Esophagus squamous epithelium (tissue), 5 donors: ENCODE data around the gene FILIP1L. TPM values are rescaled to one million over a fixed set of nuclear protein-coding genes. Genes with fewer than 3 reads are reported as not detected.

Experiments
- DNase-seq: peaks from one replicate; lab custom pipeline; 2025; lab: John Stamatoyannopoulos, UW
- H3K27ac ChIP-seq, 4 donors: fragments of 200-600 bp; sonication (generic); one replicate each; pipeline ENCODE4 v1.5.1; 2016 to 2019; ENCODE audit warnings: mild to moderate bottlenecking in 1 of 4
- H3K27me3 ChIP-seq, 4 donors: fragments of 200-600 bp; sonication (generic); 1 replicate in 3 of 4; 2 replicates in 1 of 4; pipeline versions ENCODE4 v1.5.1 to v1.6.0; 2017 to 2021; ENCODE audit warnings: antibody characterized with exemption in 1 of 4
- H3K36me3 ChIP-seq, 3 donors: fragments of 200-600 bp; sonication (generic); one replicate each; pipeline ENCODE4 v1.5.1; 2016 to 2019
- H3K4me1 ChIP-seq, 3 donors: fragments of 200-600 bp; sonication (generic); one replicate each; pipeline ENCODE4 v1.5.1; 2017 to 2019
- H3K4me3 ChIP-seq, 4 donors: fragments of 200-600 bp; sonication (generic); 1 replicate in 3 of 4; 2 replicates in 1 of 4; pipeline ENCODE4 v1.5.1; 2016 to 2019; ENCODE audit warnings: mild to moderate bottlenecking in 2 of 4, moderate library complexity in 1 of 4
- H3K9me3 ChIP-seq, 3 donors: fragments of 200-600 bp; sonication (generic); one replicate each; pipeline ENCODE4 v1.5.1; 2016 to 2019
- POLR2A ChIP-seq, 4 donors: fragments of 450-650 bp; IDR thresholded peaks; one replicate each; pipeline ENCODE4 v1.6.1; 2017; ENCODE audit warnings: antibody characterized with exemption in 4 of 4, mild to moderate bottlenecking in 4 of 4, moderate library complexity in 3 of 4
- WGBS, 2 donors: methylation state at CpG; one replicate each; pipeline ENCODE4 v1.1.5; 2018; 5-methylcytosine and 5-hydroxymethylcytosine counted together
- intact Hi-C: fragments of 100-400 bp; cut with DNase I; formaldehyde crosslinking; loops from one replicate; pipeline ENCODE4 v1.15.0; 2022
- total RNA-seq, 4 donors: library from RNA; depleted of rRNA; stranded (reverse); fragments of >200 nt; gene quantifications; one replicate each; pipeline ENCODE4 v1.1.0, GENCODE V29; 2016
- TF ChIP-seq, protein P1 (sequence below), 6 experiments: fragments of 450-650 bp in 4 of 6; fragments of 200-600 bp in 2 of 6; sonication (generic) in 2 of 6; IDR thresholded peaks; one replicate each; pipeline ENCODE4 v1.5.1; 2016 to 2019; ENCODE audit warnings: antibody characterized with exemption in 6 of 6, mild to moderate bottlenecking in 4 of 6, moderate library complexity in 4 of 6
- donor health status: DM: yes; HTN: yes; CAD: no.

FILIP1L gene
- total RNA-seq, 4 donors from 2014 or later: 2.5 to 23.5 (median 10.7) TPM

DNA sequence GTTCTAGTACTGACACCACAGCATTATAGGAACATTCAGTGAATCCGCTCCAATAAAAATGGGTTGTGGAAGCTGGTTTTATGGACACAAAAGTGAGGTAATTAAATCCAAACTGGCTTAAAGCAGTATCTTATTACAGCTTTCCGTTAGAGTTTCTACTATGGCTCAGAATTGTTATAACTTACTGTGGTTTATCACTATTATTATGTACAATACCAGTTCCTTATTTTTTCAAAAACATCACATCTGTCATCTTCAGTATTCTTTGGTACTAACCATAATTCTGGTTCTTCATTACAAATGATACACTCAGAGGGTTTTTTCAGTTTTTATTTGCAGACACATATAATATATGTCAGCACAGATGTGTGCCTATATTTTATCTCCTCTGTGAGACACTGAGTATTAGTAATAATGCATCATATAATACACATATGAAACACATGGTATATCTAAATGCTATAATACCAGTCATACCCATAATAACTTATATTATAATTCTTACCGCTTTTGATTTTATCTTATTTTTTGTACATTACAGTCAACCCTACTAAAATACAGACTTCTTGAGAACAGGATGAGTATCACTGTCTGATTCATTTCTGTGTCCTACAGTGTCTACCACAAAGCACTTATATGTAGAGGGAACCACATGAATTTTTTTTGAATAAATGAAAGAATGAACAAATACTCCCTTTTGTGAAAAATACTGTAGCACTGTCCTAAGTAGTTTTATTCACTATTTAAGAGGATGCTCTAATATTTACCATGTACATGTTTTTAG is 257.7 kb downstream of the FILIP1L start:
- H3K27ac ChIP-seq: peak overlapping the region in 2 of 4 donors; percentile 22 to 68
- intact Hi-C loops: no loop called here
- WGBS, 2 donors: 81 to 84% methylated on average over 3 of the region's 3 CpGs
- no peaks in the 10 kb centered on the region for H3K9me3 ChIP-seq
- no peak for DNase-seq
- no peaks in the 10 kb centered on the region for H3K36me3 ChIP-seq
- no peak overlapping the region for H3K4me3 ChIP-seq
- peaks cover 0 to 20% (median 3%) of the 10 kb centered on the region in 3 donors for H3K4me1 ChIP-seq
- H3K27me3 ChIP-seq: no peaks in the 10 kb centered on the region
- TF ChIP-seq POLR2A (IDR thresholded peaks at IDR 0.05): no peak
- TF ChIP-seq, protein P1, sequence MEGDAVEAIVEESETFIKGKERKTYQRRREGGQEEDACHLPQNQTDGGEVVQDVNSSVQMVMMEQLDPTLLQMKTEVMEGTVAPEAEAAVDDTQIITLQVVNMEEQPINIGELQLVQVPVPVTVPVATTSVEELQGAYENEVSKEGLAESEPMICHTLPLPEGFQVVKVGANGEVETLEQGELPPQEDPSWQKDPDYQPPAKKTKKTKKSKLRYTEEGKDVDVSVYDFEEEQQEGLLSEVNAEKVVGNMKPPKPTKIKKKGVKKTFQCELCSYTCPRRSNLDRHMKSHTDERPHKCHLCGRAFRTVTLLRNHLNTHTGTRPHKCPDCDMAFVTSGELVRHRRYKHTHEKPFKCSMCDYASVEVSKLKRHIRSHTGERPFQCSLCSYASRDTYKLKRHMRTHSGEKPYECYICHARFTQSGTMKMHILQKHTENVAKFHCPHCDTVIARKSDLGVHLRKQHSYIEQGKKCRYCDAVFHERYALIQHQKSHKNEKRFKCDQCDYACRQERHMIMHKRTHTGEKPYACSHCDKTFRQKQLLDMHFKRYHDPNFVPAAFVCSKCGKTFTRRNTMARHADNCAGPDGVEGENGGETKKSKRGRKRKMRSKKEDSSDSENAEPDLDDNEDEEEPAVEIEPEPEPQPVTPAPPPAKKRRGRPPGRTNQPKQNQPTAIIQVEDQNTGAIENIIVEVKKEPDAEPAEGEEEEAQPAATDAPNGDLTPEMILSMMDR (IDR thresholded peaks at IDR 0.05): no peak

DNA sequence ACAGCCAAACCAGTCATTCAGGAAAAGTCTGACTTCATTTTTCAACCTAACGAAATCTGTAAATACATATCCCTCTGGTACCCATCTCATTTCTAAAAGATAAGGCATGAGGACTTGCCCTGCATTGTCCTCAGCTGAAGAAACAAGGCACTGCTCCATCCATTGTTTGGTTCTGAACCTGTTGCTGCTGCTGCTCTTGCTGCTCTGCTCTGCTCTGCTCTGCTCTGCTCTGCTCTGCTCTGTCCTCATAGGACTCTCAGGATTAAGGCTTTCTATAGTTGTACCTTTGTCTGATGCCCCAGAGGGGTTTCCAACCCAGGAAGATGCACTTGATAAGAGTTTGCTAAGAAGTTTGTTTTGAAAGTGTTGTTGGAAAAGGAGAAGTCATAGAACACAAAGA is 258.4 kb downstream of the FILIP1L start:
- 79 to 95% methylated on average over 1 of the region's 1 CpG for WGBS, 2 donors
- H3K27ac ChIP-seq: peak overlapping the region in 1 of 4 donors; percentile 8
- no peak overlapping the region for H3K4me3 ChIP-seq
- intact Hi-C loops: no loop called here
- no peaks in the 10 kb centered on the region for H3K36me3 ChIP-seq
- TF ChIP-seq, protein P1 (IDR thresholded peaks at IDR 0.05): no peak
- no peak for TF ChIP-seq POLR2A (IDR thresholded peaks at IDR 0.05)
- H3K4me1 ChIP-seq: peaks cover 0 to 13% (median 0%) of the 10 kb centered on the region in 3 donors
- no peaks in the 10 kb centered on the region for H3K27me3 ChIP-seq
- no peaks in the 10 kb centered on the region for H3K9me3 ChIP-seq
- no peak for DNase-seq

DNA sequence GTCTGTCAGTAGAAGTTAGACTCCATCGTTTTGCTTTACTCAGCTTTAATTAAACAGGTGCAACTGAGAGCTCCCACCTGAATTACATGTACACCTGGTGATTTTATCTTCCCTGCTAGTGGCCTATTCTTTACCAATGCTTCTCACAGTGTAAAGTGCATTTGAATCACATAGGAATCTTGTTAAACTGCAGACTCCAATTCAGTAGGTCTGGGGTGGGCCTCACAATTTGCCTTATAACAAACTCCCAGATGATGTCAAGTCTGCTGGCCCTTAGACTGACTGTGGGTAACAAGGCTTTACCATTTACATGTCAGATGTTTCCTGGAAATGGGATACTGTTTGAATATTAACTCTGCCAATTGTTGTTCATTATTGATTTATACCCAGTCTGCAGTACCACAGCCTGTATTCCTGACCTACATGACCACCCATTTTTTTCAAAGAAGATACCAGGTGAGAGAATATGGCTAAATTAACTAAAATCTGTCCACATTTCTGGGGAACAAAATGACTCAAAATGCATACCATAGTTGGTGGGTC is 259.5 kb downstream of the FILIP1L start:
- Histone ChIP-seq H3K27ac (no peak overlapping the region), H3K36me3 (peaks cover 0 to 6% (median 0%) of the 10 kb centered on the region in 3 donors)
- DNase-seq: no peak

DNA sequence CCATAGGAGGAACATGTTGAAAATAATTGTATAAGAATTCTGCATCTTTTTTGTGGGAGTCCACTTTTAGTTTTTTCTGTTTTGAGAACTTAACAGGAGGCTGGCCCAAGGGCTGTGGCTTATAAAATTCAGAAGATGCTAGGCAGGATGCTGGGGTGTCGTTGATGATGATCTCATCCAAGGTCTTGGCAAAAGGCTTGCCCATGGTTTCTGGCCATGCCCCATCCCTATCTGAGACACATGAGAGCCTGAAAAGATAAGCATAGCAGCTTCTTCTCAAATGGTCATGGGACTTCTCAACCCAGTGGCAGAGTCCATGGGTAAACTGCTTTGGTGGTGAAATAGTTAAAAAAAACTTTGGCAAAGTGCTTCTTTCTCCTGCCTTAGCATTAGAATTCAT is 261.4 kb downstream of the FILIP1L start:
- Histone ChIP-seq H3K4me1 (no peaks in the 10 kb centered on the region), H3K36me3 (peaks cover 0 to 6% (median 0%) of the 10 kb centered on the region in 3 donors), H3K9me3 (no peaks in the 10 kb centered on the region), H3K27me3 (no peaks in the 10 kb centered on the region), H3K27ac (no peak overlapping the region), H3K4me3 (no peak overlapping the region)
- TF ChIP-seq POLR2A (IDR thresholded peaks at IDR 0.05): no peak
- TF ChIP-seq, protein P1 (IDR thresholded peaks at IDR 0.05): no peak
- DNase-seq: no peak
- intact Hi-C loops: no loop called here
- 78 to 86% methylated on average over 1 of the region's 1 CpG for WGBS, 2 donors

More for the DNA sequence above, 259.5 kb downstream of the FILIP1L start:
- no peak for TF ChIP-seq POLR2A (IDR thresholded peaks at IDR 0.05)
- TF ChIP-seq, protein P1 (IDR thresholded peaks at IDR 0.05): no peak
- H3K27me3 ChIP-seq: no peaks in the 10 kb centered on the region
- no peaks in the 10 kb centered on the region for H3K9me3 ChIP-seq
- intact Hi-C loops: no loop called here
- H3K4me3 ChIP-seq: no peak overlapping the region
- WGBS, 2 donors: 67 to 69% methylated on average over 1 of the region's 1 CpG
- H3K4me1 ChIP-seq: peaks cover 0 to 5% (median 0%) of the 10 kb centered on the region in 3 donors

DNA sequence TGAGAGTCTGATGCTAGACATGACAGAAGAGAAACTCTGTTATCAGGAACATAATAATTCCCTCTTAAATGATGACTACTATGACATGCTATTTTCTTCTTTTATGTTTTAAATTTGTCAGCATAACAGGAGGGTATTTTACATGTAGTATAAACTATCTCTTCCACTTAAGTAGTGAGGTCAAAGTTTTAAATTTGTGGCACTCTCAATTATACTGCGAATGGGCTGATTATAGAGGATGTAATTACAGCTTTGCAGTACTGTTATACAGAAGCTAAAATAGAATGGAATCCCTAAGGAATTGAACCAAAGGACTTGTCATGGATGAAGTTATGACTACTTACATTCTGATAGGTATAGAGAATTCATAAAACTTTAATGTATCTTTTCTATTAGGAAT is 262.3 kb downstream of the FILIP1L start:
- no peaks in the 10 kb centered on the region for H3K9me3 ChIP-seq
- peaks cover 0 to 3% (median 2%) of the 10 kb centered on the region in 3 donors for H3K4me1 ChIP-seq
- intact Hi-C loops: no loop called here
- H3K36me3 ChIP-seq: peaks cover 0 to 6% (median 0%) of the 10 kb centered on the region in 3 donors
- WGBS, 2 donors: 87 to 89% methylated on average over 1 of the region's 1 CpG
- H3K4me3 ChIP-seq: no peak overlapping the region
- no peaks in the 10 kb centered on the region for H3K27me3 ChIP-seq
- DNase-seq: no peak
- no peak overlapping the region for H3K27ac ChIP-seq
- TF ChIP-seq, protein P1 (IDR thresholded peaks at IDR 0.05): no peak
- TF ChIP-seq POLR2A (IDR thresholded peaks at IDR 0.05): no peak
